Ascending aorta (tissue), 2 donors: ENCODE measurements around the gene NCKAP5. TPM values are rescaled to one million over a fixed set of nuclear protein-coding genes. Genes with fewer than 3 reads are reported as not detected.

ENCODE experiments used
- DNase-seq, 2 donors: peaks; one replicate each; pipeline ENCODE4 v3.0.0-alpha.2; 2019; ENCODE audit warnings: low spot score in 2 of 2
- H3K27ac ChIP-seq, 2 donors: fragments of 200-600 bp; sonication (generic); one replicate each; pipeline ENCODE4 v1.5.1; 2016 to 2017; ENCODE audit warnings: mild to moderate bottlenecking in 1 of 2
- H3K27me3 ChIP-seq: fragments of 200-600 bp; sonication (generic); one replicate; pipeline ENCODE4 v1.5.1; 2017
- H3K36me3 ChIP-seq, 2 donors: fragments of 200-600 bp; sonication (generic); one replicate each; pipeline ENCODE4 v1.5.1; 2016
- H3K4me1 ChIP-seq, 2 donors: fragments of 200-600 bp; sonication (generic); one replicate each; pipeline ENCODE4 v1.5.1; 2016 to 2017; ENCODE audit warnings: mild to moderate bottlenecking in 1 of 2
- H3K4me3 ChIP-seq, 2 donors: fragments of 200-600 bp; sonication (generic); one replicate each; pipeline ENCODE4 v1.5.1; 2016 to 2017; ENCODE audit warnings: mild to moderate bottlenecking in 1 of 2
- H3K9me3 ChIP-seq, 2 donors: fragments of 200-600 bp; sonication (generic); one replicate each; pipeline ENCODE4 v1.5.1; 2016
- intact Hi-C: fragments of 100-400 bp; cut with DNase I; formaldehyde crosslinking; loops from one replicate; pipeline ENCODE4 v1.15.1; 2023
- total RNA-seq: library from RNA; depleted of rRNA; stranded (reverse); fragments of >200 nt; gene quantifications from one replicate; pipeline ENCODE4 v1.1.0, GENCODE V29; 2016
- TF ChIP-seq, protein P1 (sequence below), 3 experiments: fragments of 200-600 bp in 2 of 3; fragments of 450-650 bp in 1 of 3; sonication (generic) in 2 of 3; IDR thresholded peaks; one replicate each; pipeline ENCODE4 v1.5.1; 2016 to 2019; ENCODE audit warnings: antibody characterized with exemption in 3 of 3, mild to moderate bottlenecking in 1 of 3, moderate library complexity in 1 of 3

NCKAP5 gene
- total RNA-seq, 1 donor from 2014 or later = 0.75 TPM

DNA sequence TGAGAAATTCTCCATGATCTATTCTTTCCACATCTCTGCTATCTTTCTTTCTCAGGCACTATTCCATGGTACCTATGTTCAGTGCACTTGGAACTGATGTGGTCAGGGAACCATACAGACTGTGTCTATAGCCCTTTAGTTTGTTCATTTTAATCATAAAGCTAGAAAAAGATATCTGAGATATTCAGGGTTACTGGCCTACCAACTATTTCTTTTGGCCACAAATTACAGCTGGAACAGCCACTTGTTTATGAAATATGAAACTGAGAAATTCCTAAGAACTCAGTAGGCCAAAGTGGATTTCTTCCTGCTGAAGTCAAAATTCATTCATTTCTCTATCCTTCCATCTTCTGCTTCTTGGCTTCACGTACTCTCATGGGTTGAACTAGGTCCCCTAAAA lies 875.4 kb downstream of the NCKAP5 start:
- H3K9me3 ChIP-seq = no peaks in the 10 kb centered on the region
- no peaks in the 10 kb centered on the region for H3K36me3 ChIP-seq
- H3K27me3 ChIP-seq = no peaks in the 10 kb centered on the region
- TF ChIP-seq, protein P1, sequence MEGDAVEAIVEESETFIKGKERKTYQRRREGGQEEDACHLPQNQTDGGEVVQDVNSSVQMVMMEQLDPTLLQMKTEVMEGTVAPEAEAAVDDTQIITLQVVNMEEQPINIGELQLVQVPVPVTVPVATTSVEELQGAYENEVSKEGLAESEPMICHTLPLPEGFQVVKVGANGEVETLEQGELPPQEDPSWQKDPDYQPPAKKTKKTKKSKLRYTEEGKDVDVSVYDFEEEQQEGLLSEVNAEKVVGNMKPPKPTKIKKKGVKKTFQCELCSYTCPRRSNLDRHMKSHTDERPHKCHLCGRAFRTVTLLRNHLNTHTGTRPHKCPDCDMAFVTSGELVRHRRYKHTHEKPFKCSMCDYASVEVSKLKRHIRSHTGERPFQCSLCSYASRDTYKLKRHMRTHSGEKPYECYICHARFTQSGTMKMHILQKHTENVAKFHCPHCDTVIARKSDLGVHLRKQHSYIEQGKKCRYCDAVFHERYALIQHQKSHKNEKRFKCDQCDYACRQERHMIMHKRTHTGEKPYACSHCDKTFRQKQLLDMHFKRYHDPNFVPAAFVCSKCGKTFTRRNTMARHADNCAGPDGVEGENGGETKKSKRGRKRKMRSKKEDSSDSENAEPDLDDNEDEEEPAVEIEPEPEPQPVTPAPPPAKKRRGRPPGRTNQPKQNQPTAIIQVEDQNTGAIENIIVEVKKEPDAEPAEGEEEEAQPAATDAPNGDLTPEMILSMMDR (IDR thresholded peaks at IDR 0.05) = no peak
- DNase-seq = no peak
- H3K27ac ChIP-seq = no peak overlapping the region
- H3K4me1 ChIP-seq = no peaks in the 10 kb centered on the region
- no peak overlapping the region for H3K4me3 ChIP-seq
- intact Hi-C loops = no loop called here

DNA sequence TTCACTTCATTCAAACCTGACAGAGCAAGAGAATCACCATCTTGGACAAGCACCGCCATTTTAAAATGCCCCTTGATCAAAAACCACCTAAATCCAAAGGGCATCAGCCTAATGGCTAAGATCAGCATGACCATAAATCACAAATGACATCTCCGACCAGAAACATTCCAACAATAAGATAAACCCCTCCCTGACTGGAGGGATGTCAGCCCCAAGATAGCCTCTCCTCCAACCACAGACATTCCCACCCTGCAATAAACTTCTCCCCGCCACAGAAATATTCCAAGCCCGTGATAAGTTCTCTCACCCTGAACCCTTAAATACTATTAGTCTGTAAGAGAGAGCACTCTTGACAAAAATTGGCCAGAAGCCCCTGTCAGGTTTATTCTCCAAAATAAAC lies 876.7 kb downstream of the NCKAP5 start:
- TF ChIP-seq, protein P1 (IDR thresholded peaks at IDR 0.05) = no peak

DNA sequence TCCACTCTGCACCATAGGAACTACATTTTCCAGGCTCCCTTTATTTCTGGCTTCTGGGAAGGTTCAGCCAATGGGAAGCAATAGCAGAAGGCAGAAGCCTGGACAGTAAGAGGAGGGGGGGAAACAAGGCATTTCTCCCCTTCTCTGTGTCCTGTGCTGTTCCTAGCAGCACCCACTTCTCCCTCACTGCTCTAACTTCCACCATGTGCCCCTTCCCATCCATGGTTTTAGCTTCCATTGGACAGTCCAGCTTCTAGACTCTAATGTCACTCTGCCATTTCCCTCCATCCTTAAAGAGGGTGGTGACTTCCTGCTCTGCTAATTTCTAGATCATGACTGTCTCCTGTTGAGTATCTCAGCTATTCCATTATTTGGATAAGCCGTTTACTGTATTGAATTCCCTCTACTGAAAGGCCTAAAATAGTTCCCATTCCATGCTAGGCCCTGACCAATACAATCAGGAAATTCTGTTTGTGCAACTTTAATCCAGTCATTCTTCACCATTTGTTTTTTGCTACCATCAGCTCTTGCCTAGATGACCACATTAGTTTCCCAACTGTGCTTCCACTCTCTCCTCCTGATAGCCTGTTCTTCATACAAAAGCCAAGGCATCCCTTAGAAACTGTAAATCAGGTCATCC lies 877.5 kb downstream of the NCKAP5 start:
- Histone ChIP-seq H3K4me3 (no peak overlapping the region), H3K36me3 (no peaks in the 10 kb centered on the region), H3K27me3 (no peaks in the 10 kb centered on the region), H3K9me3 (no peaks in the 10 kb centered on the region), H3K27ac (no peak overlapping the region), H3K4me1 (no peaks in the 10 kb centered on the region)
- DNase-seq = no peak
- intact Hi-C loops = no loop called here
- TF ChIP-seq, protein P1 (IDR thresholded peaks at IDR 0.05) = no peak

More for the DNA sequence above, 876.7 kb downstream of the NCKAP5 start:
- Histone ChIP-seq H3K36me3 (no peaks in the 10 kb centered on the region), H3K9me3 (no peaks in the 10 kb centered on the region), H3K27me3 (no peaks in the 10 kb centered on the region), H3K4me3 (no peak overlapping the region), H3K27ac (no peak overlapping the region), H3K4me1 (no peaks in the 10 kb centered on the region)
- intact Hi-C loops = no loop called here
- no peak for DNase-seq

DNA sequence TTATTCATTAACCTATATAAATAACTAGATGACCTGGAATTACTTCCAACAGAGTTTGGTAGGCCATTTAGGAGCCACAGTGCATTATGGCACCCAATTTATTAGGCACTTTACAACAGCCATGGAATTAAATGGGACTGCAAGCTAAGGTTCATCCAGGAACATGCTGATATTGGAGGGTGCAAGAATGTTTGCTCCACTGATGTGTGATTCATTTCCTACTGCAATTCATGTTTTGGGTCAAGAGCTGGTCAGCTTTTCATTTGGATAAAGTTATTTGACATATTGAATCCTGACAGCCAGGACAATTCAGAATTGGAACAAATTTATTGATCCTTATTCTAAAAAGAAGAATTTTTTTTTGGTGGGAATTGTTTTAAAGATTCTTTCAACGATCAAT lies 886.5 kb downstream of the NCKAP5 start:
- no peak overlapping the region for H3K4me3 ChIP-seq
- TF ChIP-seq, protein P1 (IDR thresholded peaks at IDR 0.05) = no peak
- H3K27me3 ChIP-seq = no peaks in the 10 kb centered on the region
- H3K9me3 ChIP-seq = no peaks in the 10 kb centered on the region
- no peak for DNase-seq
- no peaks in the 10 kb centered on the region for H3K36me3 ChIP-seq
- intact Hi-C loops = no loop called here
- no peak overlapping the region for H3K27ac ChIP-seq
- no peaks in the 10 kb centered on the region for H3K4me1 ChIP-seq

DNA sequence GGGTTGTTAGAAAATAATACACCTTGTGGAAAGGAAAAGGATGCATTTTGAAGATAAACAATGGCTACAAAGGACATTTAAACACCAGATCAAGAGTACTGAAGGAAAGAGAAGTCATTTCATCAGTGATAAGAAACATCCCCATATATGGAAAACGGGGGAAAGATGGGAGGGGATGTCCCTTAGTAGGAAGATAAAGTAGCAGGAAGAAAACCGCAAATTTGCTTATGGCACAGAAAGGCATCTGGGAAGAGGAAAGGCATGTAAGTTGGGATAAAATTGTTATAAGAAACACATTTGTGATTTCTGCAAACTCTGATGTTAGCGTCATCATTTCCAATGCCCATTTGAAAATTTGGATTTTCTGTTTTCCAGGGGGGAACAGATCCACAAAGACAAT lies 887.7 kb downstream of the NCKAP5 start:
- Histone ChIP-seq H3K27ac (no peak overlapping the region), H3K4me1 (no peaks in the 10 kb centered on the region), H3K27me3 (no peaks in the 10 kb centered on the region), H3K36me3 (no peaks in the 10 kb centered on the region), H3K4me3 (no peak overlapping the region), H3K9me3 (no peaks in the 10 kb centered on the region)
- TF ChIP-seq, protein P1 (IDR thresholded peaks at IDR 0.05) = no peak
- intact Hi-C loops = no loop called here
- no peak for DNase-seq

DNA sequence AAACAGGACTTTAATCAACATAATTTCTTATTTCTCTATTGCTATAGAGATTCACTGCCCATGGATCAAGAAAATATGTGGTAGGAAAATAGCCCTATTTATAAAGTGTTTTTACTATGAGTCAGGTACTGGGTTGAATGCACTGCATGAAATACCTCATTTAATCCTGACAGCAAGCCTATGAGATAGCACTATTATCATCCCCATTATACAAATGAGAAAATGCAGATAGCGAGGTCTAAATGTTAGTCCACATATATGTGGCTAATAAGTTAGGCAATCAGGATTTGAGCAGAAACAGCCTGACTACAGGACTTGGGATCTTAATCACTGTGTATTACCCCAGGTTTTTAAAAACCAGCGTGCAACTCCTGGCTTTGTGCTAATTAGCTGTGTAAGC lies 889.8 kb downstream of the NCKAP5 start:
- Histone ChIP-seq H3K27me3 (no peaks in the 10 kb centered on the region), H3K4me3 (no peak overlapping the region), H3K4me1 (no peaks in the 10 kb centered on the region), H3K27ac (no peak overlapping the region), H3K9me3 (no peaks in the 10 kb centered on the region), H3K36me3 (no peaks in the 10 kb centered on the region)
- no peak for DNase-seq
- TF ChIP-seq, protein P1 (IDR thresholded peaks at IDR 0.05) = no peak
- intact Hi-C loops = no loop called here
